CD4-positive, alpha-beta T cell treated with Interleukin-15 for 4 hours (primary cell): ENCODE measurements around the gene FBXO44.

Experiments used
- DNase-seq: peaks from one replicate; pipeline ENCODE4 v3.0.0-alpha.2; 2020; ENCODE audit warnings: low spot score

FBXO44 gene

GRCh38 chr1:11640101-11640500, 14.6 kb upstream of the FBXO44 start:
- no peak for DNase-seq

GRCh38 chr1:11640944-11641343, 13.7 kb upstream of the FBXO44 start:
- DNase-seq = no peak

- no peak for DNase-seq
Measured at GRCh38 chr1:11641776-11642305, 12.8 kb upstream of the FBXO44 start.

- DNase-seq = peak; percentile 74
Measured at GRCh38 chr1:11642418-11643017, 12.2 kb upstream of the FBXO44 start.

DNA sequence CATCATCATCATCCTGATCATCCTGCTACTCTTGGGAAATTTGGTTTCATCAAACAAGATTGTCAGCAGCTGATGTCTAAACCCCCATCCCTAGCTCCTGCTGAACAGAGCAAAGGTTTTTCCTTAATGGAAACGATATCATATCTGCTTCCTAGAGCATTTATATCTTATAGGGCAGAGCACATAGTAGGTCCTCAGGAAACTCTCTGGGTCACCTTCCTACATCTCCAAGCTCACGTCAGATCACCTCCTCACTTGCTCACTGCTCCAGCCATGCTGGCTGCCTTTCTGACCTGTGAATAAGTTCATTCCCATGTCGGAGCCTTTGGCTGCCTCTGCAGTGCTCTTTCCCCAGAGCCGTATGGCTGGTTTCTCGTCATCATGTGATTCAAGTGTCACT, 10.9 kb upstream of the FBXO44 start:
- DNase-seq = no peak

- no peak for DNase-seq
Measured at GRCh38 chr1:11645270-11645669, 9.4 kb upstream of the FBXO44 start.

GRCh38 chr1:11645670-11646265, 8.9 kb upstream of the FBXO44 start:
- DNase-seq = peak; percentile 79

DNA sequence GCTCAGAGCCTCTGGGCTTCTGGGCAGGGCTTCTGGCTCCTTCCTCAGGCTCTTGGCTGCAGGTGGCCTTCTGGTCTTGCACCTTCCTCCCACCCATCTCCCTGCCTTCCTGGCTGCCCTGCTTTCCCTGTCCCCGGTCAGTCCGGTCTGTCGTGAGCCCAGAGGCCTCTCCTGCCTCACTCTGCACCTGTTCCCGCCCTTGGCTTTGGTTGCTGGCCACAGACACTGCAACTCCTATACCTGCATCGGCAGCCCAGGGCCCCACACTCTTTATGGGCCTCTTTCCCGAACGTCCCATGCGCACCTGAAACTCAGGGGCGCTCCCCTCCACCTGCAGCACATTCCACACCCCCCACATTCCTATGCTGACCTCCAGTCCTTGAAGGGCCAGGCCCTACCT, 8.4 kb upstream of the FBXO44 start:
- no peak for DNase-seq

DNA sequence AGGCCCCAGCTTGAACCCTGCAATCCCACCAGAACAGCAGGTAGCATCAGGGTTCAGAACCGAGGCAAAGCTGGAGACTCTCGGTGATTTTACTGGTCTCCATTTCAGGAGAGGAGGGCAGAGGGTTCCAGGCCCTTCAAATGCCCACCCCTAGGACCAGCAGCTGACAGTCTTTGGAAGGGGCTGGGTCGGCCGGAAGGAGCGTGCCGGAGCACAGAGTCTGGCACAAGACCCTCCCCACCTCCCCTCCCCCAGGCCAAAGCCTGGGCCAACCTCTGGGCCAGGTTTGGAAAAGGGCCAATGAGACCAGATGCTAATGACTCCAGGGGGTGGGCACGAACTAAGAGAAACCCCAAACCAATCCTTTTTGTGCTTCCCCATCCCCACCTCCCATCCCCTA, 7.3 kb upstream of the FBXO44 start:
- DNase-seq = no peak

DNA sequence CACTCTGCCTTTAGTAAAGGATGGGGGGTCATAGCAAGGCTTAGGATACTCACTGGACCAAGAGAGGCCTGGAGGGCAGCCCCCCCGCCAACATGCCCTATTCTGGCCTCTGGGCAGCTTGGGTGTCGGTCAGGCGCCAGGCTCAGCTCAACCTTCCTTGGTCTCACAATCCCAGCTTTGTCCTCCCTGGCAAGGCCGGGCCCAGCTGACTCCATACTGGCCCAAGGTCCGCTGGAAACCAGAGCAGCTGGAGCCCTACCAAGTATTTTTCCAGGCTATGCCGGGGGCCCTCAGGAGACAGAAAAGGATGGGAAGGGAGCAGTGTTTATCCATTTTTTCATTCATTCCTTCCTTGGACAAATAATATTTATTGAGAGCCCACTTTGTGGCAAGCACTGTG, 6.6 kb upstream of the FBXO44 start:
- DNase-seq = no peak

- DNase-seq = no peak
Measured at GRCh38 chr1:11648732-11649158, 5.9 kb upstream of the FBXO44 start.

GRCh38 chr1:11649237-11649623, 5.4 kb upstream of the FBXO44 start:
- DNase-seq = no peak

- DNase-seq = no peak
Measured at GRCh38 chr1:11649624-11650330, 4.9 kb upstream of the FBXO44 start.

- DNase-seq = peak; percentile 79
Measured at GRCh38 chr1:11650331-11650991, 4.2 kb upstream of the FBXO44 start.

GRCh38 chr1:11651017-11651416, 3.7 kb upstream of the FBXO44 start:
- no peak for DNase-seq

- DNase-seq = no peak
Measured at GRCh38 chr1:11652203-11652780, 2.4 kb upstream of the FBXO44 start.

GRCh38 chr1:11653101-11653860, 1.4 kb upstream of the FBXO44 start:
- no peak for DNase-seq

GRCh38 chr1:11653861-11654136, 878 bp upstream of the FBXO44 start:
- DNase-seq = no peak

DNA sequence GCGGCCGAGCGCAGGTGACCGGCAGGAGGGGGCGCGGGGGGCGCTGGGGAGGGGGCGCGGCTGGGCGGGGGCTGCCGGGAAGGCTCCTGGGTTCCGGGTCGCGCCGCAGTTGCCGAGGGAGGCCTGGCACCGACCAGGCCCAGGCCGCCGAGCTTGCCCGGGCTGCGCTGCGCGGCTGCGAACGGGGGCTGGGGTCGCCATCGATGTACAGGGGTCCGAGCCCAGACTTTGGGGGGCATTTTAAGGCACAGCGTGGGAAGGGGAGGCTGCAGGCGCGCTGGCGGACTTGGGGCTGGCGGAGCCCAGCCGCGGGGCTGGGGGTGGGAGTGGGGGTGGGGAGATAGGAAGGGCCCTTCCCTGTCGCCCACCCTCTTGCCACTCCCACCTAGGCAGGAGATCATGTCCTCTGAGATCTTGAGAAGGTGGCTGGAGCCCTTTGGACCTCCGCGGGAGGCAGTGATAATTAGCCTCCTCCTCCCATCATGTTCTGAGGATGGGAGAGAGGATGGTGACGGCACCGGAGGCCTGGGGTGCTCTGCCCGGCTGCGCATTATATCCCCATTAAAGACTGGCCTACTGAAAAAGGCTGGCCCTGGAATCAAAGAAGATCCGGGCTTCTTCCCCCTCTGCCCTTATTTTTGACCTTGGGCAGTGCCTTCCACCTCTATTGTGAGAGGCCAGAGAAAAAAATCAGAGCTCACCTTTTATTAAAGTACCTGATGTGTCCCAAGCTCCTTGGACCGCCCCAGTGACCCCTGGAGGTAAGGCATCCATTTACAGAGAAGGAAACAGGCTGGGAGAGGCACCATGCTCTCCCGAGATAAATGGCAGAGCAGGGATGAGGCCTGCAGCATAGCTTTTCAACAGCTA, 497 bp downstream of the FBXO44 start:
- DNase-seq = no peak

- no peak for DNase-seq
Measured at GRCh38 chr1:11657654-11658053, 3.0 kb downstream of the FBXO44 start.

GRCh38 chr1:11658542-11658941, 3.9 kb downstream of the FBXO44 start:
- DNase-seq = no peak
